GM19395 (cell line): ENCODE results near the gene BCAS3.

Experiments used
- ATAC-seq: cut with Tn5 transposase; IDR thresholded peaks from one replicate; pipeline ENCODE4 v1.9.1; 2021; ENCODE audit warnings: mild to moderate bottlenecking, moderate library complexity; ENCODE audit not compliant: unreplicated experiment

The BCAS3 gene

GRCh38 chr17:61326330-61326729 is 648.7 kb downstream of the BCAS3 start:
- ATAC-seq, result no peak

DNA sequence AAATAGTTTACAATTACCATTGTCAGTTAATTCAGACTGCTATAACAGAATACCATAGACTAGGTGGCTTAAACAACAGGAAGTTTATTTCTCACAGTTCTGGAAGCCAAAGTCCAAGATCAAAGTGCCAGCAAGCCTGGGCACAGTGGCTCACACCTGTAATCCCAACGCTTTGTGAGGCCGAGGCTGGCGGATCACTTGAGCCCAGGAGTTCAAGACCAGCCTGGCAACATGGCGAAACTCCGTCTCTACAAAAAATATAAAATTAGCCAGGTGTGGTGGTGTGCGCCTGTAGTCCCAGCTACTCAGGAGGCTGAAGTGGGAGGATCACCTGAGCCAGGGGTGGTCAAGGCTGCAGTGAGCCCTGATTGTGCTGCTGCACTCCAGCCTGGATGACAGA is 650.7 kb downstream of the BCAS3 start:
- no peak for ATAC-seq

DNA sequence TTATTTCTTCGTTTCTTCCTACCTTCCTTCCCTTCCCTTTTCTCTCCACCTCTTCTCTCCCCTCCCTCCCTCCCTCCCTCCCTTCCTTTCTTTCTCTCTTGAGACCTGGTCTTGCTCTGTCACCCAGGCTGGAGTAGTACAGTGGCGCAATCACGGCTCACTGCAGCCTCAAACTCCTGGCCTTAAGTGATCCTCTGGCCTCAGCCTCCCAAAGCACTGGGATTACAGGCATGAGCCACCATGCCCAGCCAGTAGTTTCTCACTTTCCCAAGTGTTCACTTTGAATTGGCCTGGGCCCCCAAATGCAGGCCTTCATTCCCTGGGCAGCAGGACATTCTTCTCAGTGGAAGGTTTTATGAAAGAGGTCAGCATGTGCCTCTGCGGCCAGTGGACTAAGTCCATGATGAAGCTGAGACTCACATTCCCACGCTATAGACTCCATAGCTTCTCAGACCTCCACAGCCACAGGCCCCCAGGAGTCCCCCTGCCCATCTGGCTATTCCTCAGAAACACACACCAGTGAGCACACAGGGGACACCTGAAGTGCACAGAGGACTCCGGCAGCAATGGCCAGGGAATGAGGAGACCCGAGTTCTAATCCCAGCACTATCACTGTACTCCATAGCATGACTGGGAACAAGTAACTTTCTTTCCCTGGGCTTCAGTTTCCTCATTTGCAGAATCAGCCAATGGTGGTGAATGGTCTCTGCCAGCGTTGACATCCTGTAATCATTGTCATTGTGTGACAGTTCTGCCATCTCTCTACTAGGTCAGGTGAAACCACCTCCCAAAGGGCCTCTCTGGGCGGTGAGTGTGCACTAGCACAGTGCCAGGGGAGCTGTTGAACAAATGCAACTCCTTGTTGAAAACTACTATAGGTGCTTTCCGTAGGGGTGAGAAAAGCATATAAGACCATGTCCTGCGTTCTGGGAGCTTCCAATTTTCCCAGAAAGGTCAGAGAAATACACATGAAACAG is 652.8 kb downstream of the BCAS3 start:
- ATAC-seq, result no peak

DNA sequence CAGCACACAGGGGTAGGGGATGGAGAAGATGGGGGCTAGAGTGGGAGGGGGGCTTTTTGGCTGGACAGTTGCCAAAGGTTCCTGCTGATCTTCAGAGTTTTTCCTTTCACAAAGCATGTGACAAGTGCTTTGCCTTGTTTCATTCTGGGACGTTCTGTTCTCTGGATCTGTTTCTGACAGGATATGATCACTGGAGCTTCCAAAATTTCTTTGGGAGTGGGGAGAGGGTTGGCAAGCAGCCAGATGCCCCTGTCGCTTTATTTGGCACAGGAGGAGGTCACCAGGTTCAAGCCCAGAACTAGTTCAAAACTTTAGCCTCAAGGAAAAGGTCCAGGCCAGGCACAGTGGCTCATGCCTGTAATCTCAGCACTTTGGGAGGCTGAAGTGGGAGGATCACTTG is 653.5 kb downstream of the BCAS3 start:
- no peak for ATAC-seq

DNA sequence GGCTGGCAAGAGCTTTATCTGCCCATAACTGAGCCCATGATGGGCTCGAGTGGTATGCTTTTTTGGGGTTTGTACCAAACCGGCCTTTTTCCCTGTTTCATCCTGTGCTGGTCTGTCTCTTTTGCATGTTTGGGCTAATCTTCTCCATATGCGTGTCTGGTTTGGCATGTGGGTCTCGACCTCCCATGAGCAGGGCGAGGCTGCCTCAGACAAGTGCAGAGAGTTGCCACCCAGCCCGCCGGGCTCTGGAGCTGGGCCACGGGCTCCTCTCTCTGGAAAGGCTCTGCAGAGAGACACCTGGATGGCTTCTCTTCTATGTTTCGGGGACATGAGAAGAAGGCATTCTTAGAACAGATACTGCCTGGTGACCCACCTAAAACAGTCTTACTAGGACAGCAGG is 654.2 kb downstream of the BCAS3 start:
- ATAC-seq, result no peak

- no peak for ATAC-seq
These were observed 655.5 kb downstream of the BCAS3 start for GRCh38 chr17:61333136-61333535.

GRCh38 chr17:61334673-61335072 is 657.0 kb downstream of the BCAS3 start:
- no peak for ATAC-seq

DNA sequence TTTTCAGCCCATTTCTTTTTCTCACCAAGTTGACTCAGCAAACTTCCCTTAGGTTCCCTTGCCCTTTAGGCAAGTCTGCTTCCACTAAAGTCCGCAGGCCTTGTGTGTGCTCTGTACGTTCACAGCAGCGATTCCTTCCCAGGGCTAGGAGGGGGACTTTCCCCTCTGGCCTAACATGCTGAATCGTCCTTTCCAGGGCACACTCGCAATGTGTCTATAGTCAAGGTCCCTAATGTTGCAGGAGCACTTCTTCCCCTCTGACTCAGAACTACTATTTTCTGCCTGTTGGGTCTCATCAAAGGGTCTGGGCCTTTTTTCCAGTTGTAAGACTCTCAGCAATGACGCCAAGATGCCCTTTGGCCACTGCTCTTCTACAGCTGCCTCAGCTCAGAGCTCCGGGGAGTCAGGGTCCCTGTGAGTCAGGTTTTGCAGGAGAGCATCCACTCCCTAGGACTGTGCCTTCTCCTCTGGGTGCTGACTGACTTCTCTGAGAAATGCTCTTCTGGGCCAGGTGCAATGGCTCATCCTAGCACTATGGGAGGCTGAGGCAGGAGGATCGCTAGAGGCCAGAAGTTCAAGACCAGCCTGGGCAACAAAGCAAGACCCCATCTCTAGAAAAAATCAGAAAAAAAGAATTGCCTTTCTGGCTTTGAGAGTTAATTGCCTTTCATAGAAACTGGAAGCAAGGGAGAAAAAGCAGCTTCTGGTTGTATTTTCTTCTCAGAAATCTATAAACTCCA is 657.6 kb downstream of the BCAS3 start:
- no peak for ATAC-seq

DNA sequence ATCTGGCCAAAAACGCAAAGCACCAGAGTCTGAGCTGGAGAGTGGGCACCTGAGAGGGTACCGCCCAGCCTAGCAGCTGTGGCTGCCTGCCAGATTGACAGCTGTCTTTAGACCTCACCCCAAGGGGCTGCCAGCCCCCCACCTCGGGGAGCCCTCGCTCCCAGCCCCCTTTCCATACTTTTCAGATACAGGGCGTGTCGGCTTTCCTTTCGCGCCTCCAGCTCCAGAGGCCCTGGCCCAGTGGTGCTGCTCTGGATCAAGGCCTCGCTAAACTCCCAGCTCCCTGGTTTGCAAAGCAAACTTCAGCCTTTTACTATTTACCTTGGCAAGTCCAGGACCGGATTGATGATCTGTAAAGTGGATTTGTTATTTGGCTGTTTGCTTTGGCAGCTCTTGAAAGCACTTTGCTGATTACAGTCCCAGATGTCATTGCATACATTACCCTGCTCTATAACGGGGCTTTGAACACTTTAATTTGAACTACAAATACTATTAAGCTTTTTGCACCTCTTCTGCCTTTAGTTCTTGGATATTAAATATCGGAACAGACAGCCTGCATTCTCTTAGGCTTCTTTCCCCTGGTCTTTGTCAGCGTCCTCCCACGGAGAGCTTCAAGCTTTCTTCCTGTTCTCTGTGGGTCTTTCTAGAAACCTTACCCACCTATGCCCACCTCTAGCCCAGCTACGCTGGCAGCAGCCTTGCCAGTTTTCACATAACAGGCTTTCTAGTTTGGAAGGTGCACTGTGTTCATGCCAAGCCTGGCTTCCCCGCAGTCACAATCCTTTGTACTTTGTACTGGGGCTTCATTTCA is 658.4 kb downstream of the BCAS3 start:
- ATAC-seq, result no peak

DNA sequence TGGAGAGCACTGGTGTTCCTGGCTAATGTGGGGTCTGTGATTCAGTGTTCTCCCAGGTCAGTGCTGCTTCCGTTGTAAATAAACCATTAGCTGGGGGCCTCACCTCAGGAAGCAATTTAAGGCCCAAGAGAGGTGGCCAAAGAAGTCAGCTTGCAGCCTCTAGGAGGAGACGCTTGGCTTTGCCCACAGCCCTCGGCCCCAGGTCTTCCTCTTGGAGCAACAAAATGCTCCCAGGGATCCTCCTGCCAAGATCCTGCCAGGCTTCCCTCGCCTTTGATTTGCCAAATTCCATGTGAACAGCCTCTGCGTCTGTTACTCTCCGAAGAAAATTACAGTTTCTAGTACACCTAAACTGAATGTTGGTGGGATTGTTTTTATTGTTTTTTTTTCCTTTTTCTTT is 659.6 kb downstream of the BCAS3 start:
- no peak for ATAC-seq

- ATAC-seq, result no peak
These were observed 660.5 kb downstream of the BCAS3 start for GRCh38 chr17:61338000-61338798.

DNA sequence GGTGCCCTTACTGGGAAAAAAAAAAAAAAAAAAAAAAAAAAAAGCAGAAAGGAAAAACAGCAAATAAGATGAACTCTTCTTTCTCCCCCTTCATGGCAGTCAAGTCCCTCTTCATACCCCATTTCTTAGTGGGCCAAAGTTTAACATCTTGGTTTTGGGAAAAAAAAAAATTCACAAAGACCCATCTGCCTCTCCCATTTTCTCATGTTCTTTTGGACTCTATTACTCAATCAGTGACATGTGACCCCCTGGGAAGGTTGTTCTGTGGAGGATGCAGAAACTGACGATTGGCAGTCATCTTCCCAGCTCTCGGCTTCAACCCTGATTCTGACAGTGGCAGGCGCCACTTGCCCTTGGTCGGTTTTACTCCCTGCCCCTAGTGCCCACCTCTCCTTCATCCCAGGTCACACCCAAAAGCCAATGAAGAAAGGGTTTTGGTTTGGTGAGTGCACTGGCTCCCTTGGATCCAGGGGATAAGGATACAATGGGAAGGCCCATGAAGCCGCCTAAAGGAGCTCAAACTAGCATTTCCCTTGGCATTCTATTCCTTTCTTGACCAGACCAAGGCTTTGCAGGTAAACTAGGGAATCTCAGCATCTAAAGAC is 661.3 kb downstream of the BCAS3 start:
- no peak for ATAC-seq

DNA sequence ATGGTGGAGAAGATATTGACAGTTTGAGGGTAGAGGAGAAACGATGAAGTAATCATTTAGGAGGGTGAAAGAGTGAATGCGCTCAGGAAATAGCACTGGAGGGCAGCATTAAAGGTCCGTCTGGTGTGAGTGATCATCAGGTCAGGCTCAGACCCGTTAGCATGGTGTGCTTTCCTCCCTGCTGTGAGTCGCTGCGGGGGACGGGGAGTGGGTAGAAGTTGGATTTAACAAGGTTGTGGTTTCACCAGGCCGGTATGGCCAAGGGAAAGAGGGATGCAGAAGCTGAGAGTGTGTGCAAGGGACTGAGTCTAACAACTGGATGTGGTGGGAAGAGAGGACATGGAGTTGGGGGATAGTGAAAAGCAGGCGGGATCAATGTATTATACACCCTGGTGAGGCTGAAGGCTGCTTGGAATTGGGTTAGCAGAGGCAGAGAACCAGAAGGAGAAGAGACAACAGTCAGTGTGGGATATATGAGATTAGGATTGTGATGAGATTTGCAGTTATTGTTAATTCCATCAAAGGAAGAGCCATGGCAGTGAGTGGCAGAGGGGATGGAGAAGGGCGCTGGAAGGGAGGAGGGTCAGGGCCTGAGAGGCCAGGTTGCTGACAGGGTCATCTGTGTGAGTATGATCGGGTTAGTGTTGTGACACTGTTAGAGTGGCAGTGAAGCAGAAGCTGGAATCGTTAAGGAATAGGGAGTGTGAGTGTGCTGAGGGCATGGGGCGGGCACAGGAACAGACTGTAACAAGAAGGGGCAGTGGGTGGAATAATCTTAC is 663.0 kb downstream of the BCAS3 start:
- no peak for ATAC-seq

DNA sequence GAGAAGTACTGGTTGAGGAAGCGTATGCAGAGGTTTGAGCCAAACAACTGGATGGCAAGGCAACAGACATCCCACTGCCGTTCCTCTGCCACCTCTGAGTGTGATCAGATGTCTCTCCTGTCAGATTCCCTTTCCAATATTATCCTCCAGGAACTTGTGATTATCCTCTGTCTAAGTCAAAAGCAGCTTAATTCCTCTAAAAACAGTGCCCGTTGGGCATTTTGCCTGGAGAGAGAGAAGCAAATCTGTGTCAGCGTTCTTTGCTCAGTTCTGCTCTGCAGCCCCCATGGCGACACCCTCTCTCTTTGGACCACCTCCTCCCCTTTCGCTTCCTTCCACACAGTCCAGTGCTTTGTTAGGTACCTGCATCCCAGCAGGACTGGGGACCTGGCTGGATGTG is 665.9 kb downstream of the BCAS3 start:
- no peak for ATAC-seq

- ATAC-seq, result no peak
These were observed 667.4 kb downstream of the BCAS3 start for GRCh38 chr17:61345061-61345460.

DNA sequence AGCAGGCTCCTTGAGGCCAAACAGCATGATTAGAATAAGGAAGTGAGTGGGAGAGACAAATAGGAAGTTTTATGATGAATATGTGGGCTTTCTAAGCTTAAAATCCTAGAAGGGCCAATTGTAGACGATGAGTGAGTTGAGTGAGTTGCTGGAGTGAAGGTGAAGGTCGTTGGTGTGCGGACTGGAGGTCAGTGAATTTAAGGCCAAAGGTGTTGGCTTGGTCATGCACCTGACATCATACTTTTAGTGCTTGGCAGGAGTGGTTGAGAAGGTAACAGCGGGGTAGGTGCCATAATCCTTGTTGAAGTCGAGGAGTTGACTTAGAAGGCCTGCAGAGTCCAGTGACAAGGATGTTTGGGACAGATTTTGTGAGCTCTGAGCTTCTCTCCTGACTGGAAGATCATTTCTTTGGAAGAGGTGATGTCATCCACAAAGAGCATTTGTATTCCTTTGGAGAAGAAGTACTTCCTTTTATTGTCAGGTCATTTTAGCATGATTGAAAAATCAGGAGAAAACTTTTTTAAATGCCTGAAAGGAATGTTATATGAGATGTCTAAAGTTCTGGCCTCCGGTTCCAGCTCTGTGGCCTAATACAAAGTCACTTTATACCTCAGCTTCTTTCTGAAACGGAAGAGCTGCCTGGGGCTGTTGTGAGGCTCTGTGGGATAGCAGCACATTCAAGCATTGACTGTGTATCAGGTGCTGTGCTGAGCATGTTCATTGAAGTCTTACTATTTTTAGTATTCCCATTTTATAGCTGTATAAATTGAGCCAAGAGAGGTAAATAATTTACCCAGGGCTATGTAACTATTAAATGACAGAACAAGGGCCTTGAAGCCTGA is 668.4 kb downstream of the BCAS3 start:
- no peak for ATAC-seq

DNA sequence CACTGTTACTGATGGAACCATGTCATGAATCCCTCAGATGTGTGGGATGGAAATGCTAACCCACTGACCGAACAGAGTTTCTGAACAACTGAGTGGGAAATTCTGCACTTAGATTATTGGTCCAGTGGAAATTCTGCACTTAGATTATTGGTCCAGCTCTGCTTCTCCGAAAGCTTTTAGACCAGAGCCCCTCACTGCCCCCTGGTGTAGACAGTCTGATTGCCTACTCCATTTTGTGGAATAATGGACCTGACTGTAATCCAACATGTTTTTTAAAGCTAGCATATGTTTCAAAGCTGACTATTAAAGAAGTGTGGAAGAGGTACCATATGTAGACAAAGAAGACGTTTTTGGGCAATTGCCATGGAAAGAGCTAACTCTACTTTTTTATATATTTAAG is 671.7 kb downstream of the BCAS3 start:
- ATAC-seq, result no peak

DNA sequence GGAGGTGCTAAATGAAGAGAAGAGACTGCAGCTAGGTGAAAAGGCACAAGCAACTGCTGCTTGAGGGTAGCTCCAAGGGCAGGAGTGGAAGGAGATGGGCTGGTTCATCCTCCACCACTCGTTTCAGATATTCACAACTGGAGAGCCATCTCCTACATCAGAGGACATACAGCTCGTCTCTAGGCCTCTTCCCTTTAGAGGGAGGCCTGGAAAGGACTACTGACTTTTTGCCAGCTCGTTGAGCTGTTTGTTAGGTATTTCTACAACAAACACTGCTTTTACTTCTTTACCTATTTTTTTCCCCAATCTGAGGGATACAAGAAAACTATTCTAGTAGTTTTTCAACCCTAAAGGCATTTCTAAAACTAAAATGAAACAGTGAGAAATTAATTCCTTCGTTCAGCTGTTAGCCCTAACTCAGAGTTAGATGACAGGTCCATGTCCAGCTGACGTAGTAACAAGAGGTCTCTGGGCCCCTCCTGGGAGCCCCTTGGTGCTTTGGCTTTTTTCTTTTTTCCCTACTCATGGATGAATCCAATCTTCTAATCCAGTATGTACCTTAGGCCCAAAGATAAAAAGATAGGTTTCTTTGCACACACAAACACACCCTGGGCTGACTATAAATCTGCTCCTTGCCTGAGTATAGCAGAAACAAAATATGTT is 674.2 kb downstream of the BCAS3 start:
- no peak for ATAC-seq
